ENCODE data around the gene DDR2.

GRCh38 chr1:162695687-162696086 lies 63.4 kb downstream of the DDR2 start:
- TF ChIP-seq POLR2A (IDR thresholded peaks at IDR 0.05; ENCODE audit: low read length): no peak
- TF ChIP-seq GATA1 (IDR thresholded peaks at IDR 0.05; ENCODE audit: low read depth, low read length): no peak

Data from erythroblast (primary cell).